ENCODE results near the gene CDK1.

- TF ChIP-seq, protein P1, sequence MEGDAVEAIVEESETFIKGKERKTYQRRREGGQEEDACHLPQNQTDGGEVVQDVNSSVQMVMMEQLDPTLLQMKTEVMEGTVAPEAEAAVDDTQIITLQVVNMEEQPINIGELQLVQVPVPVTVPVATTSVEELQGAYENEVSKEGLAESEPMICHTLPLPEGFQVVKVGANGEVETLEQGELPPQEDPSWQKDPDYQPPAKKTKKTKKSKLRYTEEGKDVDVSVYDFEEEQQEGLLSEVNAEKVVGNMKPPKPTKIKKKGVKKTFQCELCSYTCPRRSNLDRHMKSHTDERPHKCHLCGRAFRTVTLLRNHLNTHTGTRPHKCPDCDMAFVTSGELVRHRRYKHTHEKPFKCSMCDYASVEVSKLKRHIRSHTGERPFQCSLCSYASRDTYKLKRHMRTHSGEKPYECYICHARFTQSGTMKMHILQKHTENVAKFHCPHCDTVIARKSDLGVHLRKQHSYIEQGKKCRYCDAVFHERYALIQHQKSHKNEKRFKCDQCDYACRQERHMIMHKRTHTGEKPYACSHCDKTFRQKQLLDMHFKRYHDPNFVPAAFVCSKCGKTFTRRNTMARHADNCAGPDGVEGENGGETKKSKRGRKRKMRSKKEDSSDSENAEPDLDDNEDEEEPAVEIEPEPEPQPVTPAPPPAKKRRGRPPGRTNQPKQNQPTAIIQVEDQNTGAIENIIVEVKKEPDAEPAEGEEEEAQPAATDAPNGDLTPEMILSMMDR (IDR thresholded peaks at IDR 0.05): no peak
- TF ChIP-seq POLR2AphosphoS5 (IDR thresholded peaks at IDR 0.05) (no peak), POLR2A (IDR thresholded peaks at IDR 0.05) (no peak)
Observed at GRCh38 chr10:60808036-60808435, 29.8 kb downstream of the CDK1 start.
